RWPE2 (cell line): ENCODE results near the gene EMX1.

Experiments
- ATAC-seq: fragments of 200-7000 bp; cut with Tn5 transposase; 3 replicates; pipeline ENCODE4 v1.9.1; 2021; ENCODE audit warnings: low read depth
- DNase-seq: peaks from one replicate; pipeline ENCODE4 v3.0.0-alpha.2; 2020; ENCODE audit warnings: low spot score
- H3K27ac ChIP-seq: fragments of 450-650 bp; 2 replicates; pipeline ENCODE4 v1.5.1; 2017; ENCODE audit warnings: mild to moderate bottlenecking; ENCODE audit not compliant: poor library complexity, severe bottlenecking
- H3K27me3 ChIP-seq: fragments of 250-450 bp; sonication (Bioruptor Pico); 2 replicates; pipeline ENCODE4 v1.5.1; 2021; ENCODE audit warnings: mild to moderate bottlenecking, moderate library complexity; ENCODE audit not compliant: insufficient read depth, poor library complexity, severe bottlenecking
- H3K36me3 ChIP-seq: fragments of 250-450 bp; sonication (Bioruptor Pico); 2 replicates; pipeline ENCODE4 v1.5.1; 2020; ENCODE audit warnings: low read depth, mild to moderate bottlenecking, moderate library complexity
- H3K4me1 ChIP-seq: fragments of 250-450 bp; sonication (Bioruptor Pico); 2 replicates; pipeline ENCODE4 v1.5.1; 2021; ENCODE audit warnings: mild to moderate bottlenecking, moderate library complexity; ENCODE audit not compliant: insufficient read depth, poor library complexity, severe bottlenecking
- H3K4me3 ChIP-seq: fragments of 250-450 bp; sonication (Bioruptor Pico); 2 replicates; pipeline ENCODE4 v1.5.1; 2021; ENCODE audit warnings: mild to moderate bottlenecking, moderate library complexity; ENCODE audit not compliant: severe bottlenecking
- H3K9me3 ChIP-seq: fragments of 250-450 bp; sonication (Bioruptor Pico); 2 replicates; pipeline ENCODE4 v1.5.1; 2021; ENCODE audit warnings: mild to moderate bottlenecking, moderate library complexity; ENCODE audit not compliant: severe bottlenecking
- TF ChIP-seq, protein P1 (sequence below): fragments of 450-650 bp; IDR thresholded peaks from one replicate; pipeline ENCODE4 v1.5.1; 2017; ENCODE audit warnings: mild to moderate bottlenecking, moderate library complexity; ENCODE audit not compliant: poor library complexity, severe bottlenecking

The EMX1 gene

GRCh38 chr2:72920318-72921087 lies 3.2 kb downstream of the EMX1 start:
- no peak for ATAC-seq
- H3K27me3 ChIP-seq, result peaks cover 98% of the 10 kb centered on the region
- H3K9me3 ChIP-seq, result no peaks in the 10 kb centered on the region
- no peaks in the 10 kb centered on the region for H3K4me1 ChIP-seq
- TF ChIP-seq, protein P1, sequence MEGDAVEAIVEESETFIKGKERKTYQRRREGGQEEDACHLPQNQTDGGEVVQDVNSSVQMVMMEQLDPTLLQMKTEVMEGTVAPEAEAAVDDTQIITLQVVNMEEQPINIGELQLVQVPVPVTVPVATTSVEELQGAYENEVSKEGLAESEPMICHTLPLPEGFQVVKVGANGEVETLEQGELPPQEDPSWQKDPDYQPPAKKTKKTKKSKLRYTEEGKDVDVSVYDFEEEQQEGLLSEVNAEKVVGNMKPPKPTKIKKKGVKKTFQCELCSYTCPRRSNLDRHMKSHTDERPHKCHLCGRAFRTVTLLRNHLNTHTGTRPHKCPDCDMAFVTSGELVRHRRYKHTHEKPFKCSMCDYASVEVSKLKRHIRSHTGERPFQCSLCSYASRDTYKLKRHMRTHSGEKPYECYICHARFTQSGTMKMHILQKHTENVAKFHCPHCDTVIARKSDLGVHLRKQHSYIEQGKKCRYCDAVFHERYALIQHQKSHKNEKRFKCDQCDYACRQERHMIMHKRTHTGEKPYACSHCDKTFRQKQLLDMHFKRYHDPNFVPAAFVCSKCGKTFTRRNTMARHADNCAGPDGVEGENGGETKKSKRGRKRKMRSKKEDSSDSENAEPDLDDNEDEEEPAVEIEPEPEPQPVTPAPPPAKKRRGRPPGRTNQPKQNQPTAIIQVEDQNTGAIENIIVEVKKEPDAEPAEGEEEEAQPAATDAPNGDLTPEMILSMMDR, result no peak
- no peak overlapping the region for H3K4me3 ChIP-seq
- DNase-seq, result no peak
- no peak overlapping the region for H3K27ac ChIP-seq
- H3K36me3 ChIP-seq, result no peaks in the 10 kb centered on the region

DNA sequence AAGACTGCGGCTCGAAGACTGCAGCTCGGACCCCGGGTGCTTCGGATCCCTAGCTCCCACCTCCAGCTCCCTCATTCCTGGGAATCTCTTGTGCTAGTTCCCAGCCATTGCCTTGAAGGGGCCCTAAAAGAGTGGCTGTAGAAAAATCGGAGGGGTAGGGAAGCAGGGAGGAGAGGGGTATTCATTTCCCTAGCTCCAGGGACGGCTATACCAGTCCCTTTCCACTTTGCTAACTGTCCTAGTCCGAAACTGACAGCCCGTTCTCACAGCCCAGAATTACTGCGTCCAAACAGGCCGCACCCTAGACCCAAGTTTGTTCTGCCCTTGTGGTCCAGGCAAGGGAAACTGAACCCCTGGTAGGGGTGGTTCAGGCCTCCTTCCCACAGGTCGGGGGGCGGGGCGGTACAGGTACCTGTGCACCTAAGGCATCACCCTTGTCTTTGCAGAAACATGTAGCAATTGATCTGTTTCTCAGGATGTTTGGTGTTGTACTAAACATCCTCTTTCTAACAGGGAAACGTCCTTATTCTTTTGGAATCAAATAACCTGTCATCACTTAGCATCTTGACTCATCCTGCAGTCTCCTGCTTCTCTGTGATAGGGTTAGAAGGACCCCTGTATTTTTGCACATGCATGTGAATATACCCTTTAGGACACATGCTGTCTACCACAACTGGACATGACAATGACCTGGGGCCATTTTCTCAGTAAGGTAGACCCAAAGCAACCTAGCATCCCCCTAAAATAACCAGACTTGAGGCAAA lies 4.0 kb downstream of the EMX1 start:
- no peaks in the 10 kb centered on the region for H3K4me1 ChIP-seq
- H3K36me3 ChIP-seq, result no peaks in the 10 kb centered on the region
- DNase-seq (no peak), ATAC-seq (no peak)
- TF ChIP-seq, protein P1, result no peak
- H3K27me3 ChIP-seq, result peaks cover 98% of the 10 kb centered on the region
- no peak overlapping the region for H3K27ac ChIP-seq
- no peaks in the 10 kb centered on the region for H3K9me3 ChIP-seq
- H3K4me3 ChIP-seq, result no peak overlapping the region

DNA sequence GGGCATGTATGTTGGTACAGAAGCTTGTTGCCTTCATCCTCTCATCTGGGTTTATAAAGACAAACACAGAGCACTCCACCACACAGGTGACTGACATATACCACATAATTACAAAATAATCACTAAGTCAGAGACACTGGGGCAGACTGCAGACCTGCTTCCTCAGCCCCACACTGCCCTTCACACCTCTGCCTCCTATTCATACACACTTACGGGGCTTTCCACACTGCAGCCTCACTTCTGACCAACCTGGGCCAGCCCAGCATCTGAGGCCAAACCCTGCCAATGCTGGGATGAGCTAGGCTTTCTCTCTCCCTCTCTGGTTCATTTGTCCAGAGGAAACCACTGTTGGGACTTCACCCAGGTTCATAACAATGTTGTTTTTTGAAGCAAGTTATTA lies 4.5 kb downstream of the EMX1 start:
- TF ChIP-seq, protein P1, result no peak
- ATAC-seq, result no peak
- no peaks in the 10 kb centered on the region for H3K4me1 ChIP-seq
- no peak for DNase-seq
- no peak overlapping the region for H3K27ac ChIP-seq
- peaks cover 98% of the 10 kb centered on the region for H3K27me3 ChIP-seq
- H3K9me3 ChIP-seq, result no peaks in the 10 kb centered on the region
- H3K4me3 ChIP-seq, result no peak overlapping the region
- H3K36me3 ChIP-seq, result no peaks in the 10 kb centered on the region

- peak; percentile 35 for ATAC-seq
- H3K36me3 ChIP-seq, result no peaks in the 10 kb centered on the region
- TF ChIP-seq, protein P1, result no peak
- H3K4me1 ChIP-seq, result no peaks in the 10 kb centered on the region
- peaks cover 100% of the 10 kb centered on the region for H3K27me3 ChIP-seq
- no peaks in the 10 kb centered on the region for H3K9me3 ChIP-seq
- H3K27ac ChIP-seq, result no peak overlapping the region
- no peak overlapping the region for H3K4me3 ChIP-seq
- peak; percentile 49 for DNase-seq
Measured at GRCh38 chr2:72923833-72924352, 6.6 kb downstream of the EMX1 start.
